GM19324 (cell line): Measurements from ENCODE around the gene CAMTA1.

Experiments
- ATAC-seq: cut with Tn5 transposase; IDR thresholded peaks from one replicate; pipeline ENCODE4 v1.9.1; 2021; ENCODE audit warnings: mild to moderate bottlenecking, moderate library complexity; ENCODE audit not compliant: unreplicated experiment, low FRiP score

CAMTA1 gene

DNA sequence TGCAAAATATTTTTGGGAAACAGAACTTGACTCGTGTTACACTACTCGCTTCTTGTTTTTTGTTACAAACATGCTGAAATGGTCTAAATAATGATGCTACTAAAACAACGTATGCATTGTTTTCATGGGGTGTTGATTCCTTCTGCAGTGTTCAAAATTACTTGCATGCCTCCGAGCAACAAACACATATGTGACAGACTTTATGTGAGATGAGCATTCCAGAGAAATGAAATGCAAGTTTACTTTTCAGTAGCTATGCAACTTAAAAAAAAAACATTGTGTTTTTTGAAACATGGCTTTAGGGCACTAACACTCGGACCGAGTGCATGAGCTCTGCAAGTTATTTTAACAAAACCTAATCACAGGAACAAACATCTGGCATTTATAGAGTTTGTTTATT lies 84.8 kb downstream of the CAMTA1 start:
- no peak for ATAC-seq

DNA sequence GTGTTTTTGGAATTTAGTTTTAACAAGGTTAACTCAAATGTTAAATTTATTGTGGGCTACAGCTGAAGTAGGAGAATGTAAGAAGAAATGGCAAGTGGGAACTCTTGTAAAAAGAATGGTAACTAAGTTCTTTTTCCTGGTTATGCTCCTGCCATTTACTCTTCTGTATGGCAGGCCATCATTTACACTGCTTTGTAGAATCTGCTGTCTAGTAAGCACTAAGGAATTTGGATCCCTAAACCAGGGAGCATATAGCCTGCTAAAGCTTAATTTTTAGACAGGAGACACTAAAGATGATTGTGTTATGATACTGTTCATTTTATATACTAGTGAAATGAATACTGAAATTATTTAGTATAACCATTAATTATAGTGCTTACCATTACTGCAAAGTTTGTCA lies 85.3 kb downstream of the CAMTA1 start:
- no peak for ATAC-seq

DNA sequence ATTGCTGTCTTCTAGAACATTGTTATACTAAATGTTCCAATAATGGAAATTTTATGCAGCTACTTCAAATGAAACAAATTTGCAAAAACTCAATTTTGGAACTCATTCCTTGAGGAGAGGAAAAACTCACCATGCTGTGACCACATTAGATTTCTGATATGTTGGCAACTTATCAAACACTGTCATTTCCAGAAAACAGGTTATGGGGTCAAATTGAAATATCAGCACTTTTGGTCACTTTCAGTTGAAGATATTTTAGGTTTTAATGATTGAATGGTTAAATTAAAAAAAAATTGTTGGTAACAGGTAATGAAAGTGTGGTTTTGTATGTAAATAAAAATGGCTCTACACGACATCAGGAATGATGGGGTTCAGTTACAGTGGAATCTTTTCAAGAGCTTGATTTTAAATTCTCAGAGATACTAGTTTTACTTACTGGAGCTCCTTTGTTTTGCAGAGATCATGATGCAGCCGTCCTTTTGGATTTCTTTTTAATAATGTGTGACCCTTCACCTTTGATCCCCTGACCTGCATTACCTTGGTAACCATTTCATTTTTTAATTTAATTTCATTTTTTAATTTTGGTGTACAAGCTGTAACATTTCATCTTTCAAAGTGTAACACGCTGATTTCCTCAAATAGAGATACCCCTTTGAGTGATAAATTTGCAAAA lies 86.2 kb downstream of the CAMTA1 start:
- no peak for ATAC-seq

DNA sequence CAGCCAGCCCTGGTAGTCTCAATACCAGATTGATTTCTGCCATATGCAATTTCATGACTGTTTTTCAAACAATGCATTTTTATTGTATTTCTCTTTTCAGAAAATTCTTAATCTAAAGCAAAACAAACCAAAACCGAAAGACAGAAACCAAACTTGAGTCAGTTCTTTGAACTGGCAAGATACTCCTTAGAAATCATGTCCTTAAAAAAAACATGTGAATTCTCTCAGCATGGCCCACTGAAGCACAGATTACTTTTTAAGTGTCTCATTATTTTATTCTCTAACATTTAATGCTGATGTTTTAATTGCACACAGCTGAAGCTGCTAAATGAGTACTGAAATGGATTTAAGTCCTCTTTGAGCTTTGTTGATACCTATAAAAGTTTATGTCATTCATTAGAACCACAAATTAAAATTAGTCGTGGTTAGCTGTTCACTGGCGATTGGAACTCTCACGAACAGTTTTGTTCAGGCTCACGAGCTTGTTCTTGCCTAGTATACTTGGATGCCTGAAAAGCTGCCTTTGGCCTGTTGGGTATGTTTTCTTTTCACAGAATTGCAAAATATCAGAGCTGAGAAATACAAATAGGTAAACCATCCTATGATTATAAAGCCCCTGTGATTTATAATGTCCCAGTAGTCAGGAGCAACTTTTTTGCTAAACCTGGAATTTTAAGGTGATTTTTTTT lies 87.5 kb downstream of the CAMTA1 start:
- ATAC-seq: no peak

DNA sequence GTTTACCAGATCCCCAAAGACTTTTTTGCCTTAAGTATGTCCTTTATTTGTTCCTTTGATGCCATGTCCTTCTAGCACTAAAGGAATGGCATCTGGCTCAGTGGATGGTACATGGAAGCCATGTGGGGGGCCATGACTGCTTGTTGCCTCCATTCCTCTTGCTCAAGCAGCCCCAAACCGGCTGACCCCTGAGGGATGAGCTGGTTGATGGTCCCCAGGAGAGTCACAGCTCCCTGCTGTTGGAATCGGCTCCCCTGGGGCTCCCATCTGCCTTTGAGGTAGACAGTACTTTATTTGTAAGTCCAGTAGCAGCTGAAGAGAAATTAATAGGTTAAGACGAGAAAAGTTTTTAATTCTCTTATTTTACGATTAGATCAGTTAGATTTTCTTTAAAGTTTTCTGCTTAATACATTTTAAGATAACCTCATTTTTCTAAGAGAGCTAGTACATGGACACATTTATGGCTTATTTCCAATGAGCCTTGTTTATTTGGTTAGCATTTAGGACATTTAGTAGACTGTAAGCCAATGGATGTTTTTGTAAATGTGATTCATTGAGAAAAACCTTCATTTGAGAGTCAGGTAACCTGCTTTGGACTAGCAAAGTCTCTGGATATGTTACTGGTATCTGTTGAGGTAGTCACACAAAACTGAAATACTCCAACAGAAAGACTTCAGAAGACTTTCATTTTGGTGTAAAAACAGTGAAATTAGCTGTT lies 88.2 kb downstream of the CAMTA1 start:
- no peak for ATAC-seq

DNA sequence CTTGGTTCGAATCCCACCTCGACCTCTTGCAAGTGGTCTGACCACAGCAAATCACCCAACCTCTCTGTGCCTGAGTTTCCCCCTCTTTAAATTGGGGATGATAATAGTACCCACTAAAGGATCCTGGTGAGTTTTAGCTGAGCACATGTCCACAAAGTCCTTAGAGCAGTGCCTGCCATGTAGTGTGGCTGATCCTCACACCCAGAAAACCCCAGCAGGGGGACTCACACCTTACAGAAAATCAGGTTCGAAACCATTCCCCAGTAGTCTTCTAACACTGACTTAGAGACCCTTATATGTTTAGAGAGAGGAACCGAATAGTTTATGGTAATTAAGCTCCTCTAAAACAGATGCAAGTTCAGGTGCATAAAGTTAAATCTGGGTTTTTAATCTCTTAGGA lies 89.0 kb downstream of the CAMTA1 start:
- ATAC-seq: no peak

DNA sequence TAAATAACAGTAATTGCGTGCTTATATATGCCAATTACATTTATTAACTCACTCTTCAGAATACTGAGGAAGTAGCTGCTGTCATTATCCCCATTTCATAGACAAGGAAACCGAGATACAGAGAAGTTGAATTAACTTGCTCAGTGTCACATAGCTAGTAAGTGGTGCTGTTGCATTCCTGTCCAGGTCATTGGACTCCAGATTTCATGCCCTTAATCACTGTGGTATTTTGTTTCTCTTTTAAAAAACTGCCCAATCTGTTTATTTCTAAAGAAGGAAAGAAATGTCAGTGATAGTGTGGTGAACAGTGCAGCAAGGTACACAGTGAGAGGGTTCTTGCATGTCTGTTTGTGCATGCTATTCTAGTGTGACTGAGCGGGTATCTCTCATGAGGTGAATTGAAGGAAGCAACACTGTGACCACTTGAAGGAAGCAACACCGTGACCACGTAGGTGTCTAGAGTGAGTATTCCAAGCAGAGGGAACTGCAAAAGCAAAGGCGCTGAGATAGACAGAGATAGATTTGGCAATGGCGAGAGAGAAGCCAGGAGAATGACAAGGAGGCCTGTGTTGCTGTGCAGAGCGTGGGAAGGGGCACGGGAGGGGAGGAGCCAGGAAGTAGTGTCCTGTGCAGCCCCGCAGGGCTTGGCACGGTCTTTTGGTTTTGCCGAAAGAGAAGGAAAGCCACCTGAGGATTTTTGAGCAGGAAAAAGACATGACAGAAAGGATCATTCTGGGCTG lies 95.9 kb downstream of the CAMTA1 start:
- ATAC-seq: no peak

DNA sequence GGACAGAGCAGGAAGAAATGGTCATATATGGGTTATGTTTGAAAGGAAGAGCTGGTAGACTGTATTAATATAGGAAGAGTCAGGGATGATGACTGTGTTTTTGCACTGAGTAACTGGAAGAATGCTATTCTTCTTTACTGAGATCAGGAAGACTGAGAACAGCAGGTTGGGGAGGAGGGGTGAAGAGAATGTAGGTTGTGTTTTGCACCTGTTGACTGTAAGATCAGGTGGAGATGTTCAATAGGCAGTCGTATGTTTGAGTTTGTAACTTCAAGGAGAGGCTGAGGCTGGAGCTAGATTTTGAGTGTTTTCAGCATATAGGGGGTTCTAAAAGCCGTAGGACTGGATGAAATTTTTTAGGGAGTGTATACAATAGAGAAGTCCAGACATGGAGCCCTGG lies 97.2 kb downstream of the CAMTA1 start:
- ATAC-seq: no peak

DNA sequence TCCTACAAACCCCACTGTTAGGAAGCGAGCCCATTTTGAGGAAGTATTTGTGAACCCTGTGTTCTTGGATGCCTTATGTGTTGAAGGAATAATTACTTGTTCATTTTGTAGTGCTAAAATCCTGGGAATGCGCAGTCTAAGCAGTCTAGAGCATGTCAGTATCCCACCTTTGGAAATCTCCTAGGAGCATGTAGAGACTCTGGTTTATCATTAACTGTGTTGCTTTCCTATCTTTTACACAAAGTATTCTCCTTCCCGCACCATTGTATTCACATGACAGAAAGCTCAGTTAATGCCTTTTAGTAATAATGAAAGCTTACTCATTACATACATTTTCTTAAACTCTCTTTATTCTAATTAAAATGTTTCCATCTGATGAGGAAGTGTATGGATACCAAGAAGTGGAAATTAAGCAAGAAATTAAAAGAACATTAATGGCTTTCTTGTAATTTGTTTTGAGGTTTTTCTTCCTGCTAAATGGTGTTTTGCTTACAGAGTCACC lies 99.4 kb downstream of the CAMTA1 start:
- ATAC-seq: no peak

DNA sequence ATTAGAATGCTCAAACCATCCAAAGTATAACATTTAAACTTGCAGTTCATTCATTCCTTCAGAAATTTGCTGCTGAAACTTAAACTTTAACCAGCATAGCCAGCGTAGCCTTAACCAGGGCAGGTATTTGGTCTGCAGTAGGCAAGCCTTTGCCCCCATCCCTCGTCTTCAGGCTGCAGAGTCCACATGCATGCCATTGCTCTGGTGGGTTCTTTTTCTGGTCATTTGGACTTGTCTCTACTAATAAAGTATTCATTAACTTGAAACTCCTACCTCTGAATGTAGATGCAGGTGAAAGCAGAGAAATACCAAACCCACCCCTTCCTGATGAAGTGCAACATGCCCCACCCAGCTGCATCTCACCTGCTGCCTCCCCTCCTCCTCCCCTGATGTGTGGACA lies 100.2 kb downstream of the CAMTA1 start:
- ATAC-seq: no peak

DNA sequence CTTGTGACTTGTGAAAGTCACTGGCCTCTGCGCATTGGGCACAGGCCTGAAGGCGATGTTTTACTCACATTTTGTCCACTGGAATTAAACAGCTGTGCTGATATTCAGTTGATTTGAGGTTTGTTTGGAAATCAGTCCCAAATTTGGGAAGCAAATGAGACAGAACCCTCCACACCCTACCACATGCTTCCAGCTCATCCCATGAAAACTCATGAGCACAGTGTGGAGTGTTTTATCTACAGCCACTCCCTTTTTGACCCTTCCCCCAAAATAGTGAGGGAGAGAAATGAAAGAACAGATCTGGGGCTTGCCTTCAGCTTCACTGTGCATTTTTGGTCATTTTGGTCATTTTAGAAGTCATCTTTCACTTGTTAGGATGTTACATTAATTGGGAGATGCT lies 101.3 kb downstream of the CAMTA1 start:
- no peak for ATAC-seq

DNA sequence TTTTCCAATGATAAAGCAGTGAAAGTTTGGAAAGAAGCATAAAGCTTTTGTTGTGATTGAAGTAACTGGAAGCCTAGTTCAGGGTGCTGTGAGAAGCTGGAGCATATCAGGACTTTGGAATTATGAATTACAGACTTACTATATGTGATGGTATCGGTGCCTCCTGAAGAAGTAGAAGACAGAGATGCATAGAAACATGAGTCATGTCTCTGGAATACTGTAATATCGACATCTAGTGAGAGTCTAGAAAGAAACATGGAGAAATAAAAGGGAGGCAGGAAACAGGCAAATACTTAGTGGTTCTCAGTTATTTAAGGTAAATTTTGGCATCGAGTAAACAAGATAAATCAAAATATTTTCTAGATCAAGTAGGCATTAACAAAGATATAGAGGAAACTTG lies 103.0 kb downstream of the CAMTA1 start:
- no peak for ATAC-seq

DNA sequence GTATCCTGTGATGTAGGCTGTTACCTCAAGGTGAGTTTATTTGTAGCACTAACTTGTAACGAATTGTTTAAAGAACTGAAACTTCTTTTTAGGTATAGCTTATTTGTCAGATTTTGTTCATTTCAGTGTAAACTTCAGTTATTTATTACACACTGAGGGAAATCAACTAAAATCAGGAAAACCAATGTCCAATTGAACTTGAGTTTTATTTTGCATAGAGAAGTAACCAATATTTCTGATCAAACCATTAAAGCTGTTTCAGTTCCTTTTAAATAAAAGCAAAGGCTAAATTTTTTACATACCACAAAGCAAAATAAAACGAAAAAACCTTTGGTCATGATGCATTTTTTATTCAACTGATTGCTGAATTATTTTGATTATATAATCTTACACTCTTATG lies 103.6 kb downstream of the CAMTA1 start:
- no peak for ATAC-seq

DNA sequence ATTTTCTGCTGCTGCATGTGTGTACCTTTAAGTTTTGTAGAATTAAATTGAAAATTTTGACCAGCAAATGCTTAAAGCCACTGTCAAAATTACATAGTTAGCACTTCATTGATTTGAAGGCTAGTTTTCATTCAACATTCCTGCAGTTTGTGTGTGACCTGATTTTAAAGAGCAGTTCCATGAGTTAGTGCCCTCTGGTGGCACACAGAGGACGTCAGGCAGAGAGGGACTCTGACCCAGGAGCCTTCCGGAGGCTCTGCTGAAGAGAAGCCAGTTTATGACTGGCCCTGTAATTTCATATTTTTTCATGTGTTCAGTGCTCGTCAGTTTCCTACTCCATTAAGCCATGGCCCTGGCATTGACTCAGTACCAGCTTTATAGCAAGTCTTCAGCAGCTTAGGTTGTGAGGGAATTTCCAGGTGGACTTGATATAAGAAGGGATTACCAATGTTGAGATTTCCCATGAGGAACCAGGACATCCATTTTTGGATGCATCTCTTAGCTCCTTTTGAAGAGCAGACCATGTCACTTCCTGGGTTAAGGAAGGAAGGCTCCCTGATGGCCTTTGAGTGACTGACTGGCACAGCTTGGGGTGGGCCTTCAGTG lies 104.7 kb downstream of the CAMTA1 start:
- ATAC-seq: no peak

DNA sequence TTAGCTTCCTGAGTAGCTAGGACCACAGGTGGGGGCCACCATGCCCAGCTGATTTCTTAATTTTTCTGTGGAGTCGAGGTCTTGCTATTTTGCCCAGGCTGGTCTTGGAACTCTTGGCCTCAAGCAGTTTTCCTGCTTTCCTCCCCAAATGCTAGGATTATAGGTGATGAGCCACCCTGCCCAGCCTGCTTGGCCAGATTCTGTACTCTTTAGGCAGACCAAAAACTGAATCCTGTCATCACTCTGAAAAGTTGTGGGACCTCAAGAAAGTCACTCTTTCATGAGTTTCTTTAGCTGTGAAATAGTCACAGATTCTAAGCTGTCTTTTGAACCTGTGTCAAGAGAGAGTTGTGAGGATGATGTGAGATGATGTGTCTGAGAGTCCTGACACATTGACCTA lies 105.4 kb downstream of the CAMTA1 start:
- no peak for ATAC-seq

DNA sequence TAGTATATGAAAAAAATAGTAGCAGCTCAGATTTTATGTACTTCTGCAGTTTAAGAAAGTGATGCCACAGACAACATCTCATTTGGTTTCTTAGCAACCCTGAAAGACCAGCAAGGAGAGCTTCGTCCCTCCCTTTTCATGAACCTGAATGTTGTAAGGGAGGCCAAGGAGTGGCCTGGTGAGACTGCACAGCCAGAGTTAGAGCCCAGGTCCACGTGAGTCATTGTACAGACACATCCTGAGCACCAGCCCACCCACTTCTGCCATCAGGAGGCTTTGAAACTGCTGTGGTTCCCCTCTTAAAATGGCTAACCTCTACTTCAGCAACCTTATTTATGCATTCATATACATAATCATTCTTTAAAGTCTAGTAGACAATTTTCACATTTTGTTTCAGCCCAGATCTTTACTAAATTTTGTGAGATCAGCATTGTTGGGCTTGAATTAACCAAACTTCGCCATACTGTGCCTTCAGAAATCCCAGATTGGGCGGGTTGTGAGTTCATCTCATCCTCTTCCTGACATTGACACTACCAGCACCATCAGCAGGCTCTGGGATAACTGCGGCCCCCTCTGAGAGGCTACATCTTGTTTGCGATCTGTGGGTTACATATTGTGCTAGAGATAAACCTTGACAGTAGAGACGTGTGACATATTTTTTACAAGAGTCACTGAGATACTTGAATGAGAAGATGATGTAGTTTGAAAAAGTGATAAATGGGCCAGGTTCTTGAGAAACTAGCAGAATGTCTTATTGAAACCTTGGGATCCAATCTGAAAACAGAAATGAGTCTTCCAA lies 106.7 kb downstream of the CAMTA1 start:
- ATAC-seq: no peak

DNA sequence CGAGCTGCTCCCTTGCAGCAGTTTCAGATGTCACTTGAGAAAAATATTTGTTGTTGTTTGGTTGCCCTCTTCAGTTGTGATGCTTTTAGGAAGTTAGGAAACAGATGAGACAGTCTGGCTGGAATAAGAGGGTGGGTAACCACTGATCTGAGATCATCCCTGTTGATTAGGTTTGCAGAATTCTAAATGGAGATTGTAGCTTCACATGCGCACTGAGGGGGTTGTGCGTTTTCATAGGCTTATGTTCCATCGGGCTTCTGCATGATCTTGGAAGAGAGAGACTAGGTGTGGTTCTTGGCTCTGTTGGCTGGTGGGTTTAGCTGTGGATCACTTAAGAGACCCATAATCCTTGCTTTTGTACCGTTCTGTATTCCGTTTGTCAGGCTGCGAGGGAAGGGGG lies 108.1 kb downstream of the CAMTA1 start:
- ATAC-seq: no peak

DNA sequence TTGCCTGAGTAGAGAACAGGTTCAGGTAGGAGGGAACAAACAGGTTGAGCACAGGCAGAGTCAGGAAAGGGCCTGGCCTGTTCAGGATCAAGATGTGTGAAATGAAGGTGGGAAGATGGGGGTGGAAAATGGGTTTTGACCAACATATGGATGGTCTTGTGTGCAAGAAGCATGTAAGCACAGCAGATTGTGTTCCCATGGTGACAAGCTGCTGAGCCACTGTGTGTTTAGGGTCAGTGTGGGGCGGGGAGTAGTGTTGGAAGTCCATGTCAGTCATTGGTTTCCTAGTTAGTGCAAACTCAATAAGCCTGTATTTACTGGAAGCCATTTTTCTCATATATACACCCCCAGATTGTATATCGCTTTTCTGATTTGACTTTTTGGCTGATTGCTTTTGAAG lies 111.9 kb downstream of the CAMTA1 start:
- ATAC-seq: no peak

DNA sequence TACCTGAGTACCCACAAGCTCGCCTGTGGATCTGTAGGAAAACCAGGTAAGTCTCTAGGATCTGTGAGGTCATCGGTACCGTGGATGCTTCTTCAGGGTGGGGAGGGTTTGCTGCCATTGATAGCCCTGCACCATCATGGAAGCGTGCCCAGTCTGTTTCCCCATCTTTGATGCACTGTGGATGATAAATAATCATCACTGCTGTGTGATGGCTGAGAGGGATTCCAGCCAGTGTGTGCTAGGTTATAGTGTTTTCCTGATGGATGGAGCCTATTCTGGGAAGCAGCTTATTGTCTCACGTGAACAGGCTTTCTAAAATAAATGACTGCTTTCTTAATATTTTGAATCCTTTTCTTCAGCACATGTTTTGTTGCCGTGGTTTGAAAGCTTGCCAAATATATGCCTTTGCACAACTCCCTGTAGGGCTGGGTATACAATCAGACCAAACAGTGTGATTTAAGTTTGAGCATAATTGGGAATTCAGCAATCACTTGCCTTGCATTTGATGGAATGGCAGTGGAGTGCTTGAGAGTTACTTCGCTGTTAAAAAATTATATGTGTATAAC lies 113.8 kb downstream of the CAMTA1 start:
- no peak for ATAC-seq
